Kidney glomerular epithelial cell (primary cell): ENCODE data around the gene CEP120.

Experiments
- DNase-seq: peaks from one replicate; lab custom pipeline; 2025; lab: John Stamatoyannopoulos, UW

Gene CEP120

DNA sequence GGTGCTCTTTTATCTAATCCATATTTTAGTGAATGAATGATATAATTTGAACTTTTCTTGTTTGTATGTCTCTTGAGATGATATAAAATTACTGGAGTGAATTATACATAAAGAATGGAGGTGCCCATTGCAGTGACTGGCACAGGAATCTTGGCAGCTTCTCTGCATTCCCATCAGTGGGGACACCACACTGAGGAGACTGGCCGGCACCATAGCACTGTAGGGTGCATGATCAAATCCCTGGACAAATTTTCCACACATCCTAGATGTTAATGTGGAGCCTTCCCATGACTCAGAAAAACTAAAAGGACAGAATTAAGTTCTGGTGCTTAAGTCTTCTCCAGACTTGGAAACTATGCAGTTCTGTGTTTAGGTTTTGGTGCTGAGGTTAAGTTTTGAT lies 124.1 kb downstream of the CEP120 start:
- DNase-seq, result no peak

DNA sequence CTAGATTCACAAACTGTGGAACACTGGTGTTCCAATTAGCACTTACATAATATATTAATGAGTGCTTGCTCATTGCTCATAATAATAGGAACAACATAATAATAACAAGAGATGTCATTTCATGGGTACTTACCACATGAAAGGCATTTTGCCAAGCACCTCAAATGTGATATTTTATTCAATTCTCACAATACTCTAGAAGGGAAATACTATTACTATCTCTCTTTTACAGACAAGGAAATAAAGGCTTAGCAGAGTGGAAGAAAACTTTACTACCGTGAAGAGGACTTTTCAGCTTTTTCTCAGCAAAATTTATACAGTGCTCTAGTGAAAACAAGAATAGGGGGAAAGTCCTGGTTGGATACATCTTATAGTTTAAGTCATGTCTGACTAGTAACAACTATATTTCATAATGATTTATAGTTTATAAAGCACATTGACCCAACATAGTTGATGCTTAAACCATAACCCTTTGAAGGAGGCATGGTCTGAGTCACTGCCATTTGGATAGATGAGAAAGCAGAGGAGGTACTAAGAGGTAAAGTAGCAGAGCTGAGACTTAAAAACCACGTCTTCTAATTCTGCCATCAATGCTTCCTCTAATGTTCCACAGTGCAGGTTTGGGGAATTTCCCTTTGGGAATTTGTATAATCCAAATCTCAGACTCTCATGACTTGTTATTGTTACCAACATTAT lies 124.7 kb downstream of the CEP120 start:
- no peak for DNase-seq

DNA sequence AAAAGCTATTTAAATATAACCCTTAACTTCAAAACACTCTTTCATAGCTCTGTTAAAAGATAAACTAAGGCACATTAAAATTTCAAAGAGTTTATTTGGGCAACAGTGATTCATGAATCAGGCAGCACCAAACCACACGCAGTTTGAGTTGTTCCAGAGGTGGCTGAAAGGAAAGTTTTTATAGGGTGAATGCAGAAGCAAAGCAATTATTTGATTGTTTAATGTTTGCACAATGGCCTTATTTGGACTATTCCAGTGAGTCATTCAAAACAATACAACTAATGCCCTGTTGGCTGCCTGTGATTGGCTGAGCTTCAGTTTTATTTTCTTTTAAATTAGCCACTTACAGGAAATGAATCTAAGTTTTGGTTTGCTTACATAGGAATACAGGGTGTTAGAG lies 125.3 kb downstream of the CEP120 start:
- no peak for DNase-seq

DNA sequence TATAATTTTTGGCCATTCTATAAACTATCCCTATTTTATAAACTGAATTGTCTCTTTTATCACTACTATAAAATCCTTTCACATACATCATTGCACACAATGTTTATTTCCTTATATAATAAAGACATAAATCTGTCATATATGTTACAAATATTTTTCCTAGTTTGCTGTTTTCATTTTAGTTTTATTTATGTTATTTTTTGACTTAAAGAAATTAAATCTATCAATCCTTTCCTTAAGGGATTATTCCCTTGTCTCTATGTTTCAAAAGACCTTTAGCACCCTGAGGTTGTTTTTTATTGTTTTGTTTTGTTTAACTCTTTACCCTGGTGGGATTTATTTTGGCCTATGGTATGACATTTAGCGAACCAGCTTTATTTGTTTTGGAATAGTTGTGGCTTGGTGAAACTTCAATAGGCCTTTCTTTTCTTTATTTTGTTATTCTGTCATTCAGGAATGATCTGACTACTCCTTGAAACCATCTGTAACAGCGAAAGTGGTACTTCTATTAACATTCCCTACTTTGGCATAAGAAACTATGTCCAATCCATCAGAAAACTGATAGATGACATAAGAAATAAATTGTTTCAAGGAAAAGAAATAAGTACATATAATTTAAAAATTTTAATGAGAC lies 125.9 kb downstream of the CEP120 start:
- no peak for DNase-seq
